Stomach (tissue), 4 donors: ENCODE data around the gene CALHM4.

Experiments
- CTCF ChIP-seq, 7 experiments: fragments of 450-650 bp in 4 of 7; fragments of 200-600 bp in 3 of 7; sonication (generic) in 3 of 7; IDR thresholded peaks; one replicate each; pipeline ENCODE4 v1.5.1; 2016 to 2019; ENCODE audit warnings: antibody characterized with exemption in 7 of 7, control low read depth in 2 of 7, mild to moderate bottlenecking in 1 of 7
- EP300 ChIP-seq: sonication (generic); formaldehyde crosslinking; IDR thresholded peaks from one replicate; pipeline ENCODE4 v1.6.1; 2017; ENCODE audit warnings: antibody characterized with exemption
- POLR2A ChIP-seq, 4 donors: fragments of 450-650 bp; IDR thresholded peaks; one replicate each; pipeline ENCODE4 v1.6.1; 2016; ENCODE audit warnings: antibody characterized with exemption in 4 of 4, control low read depth in 2 of 4, mild to moderate bottlenecking in 1 of 4, moderate library complexity in 1 of 4
- POLR2AphosphoS5 ChIP-seq, 3 donors: sonication (generic); formaldehyde crosslinking; IDR thresholded peaks; one replicate each; pipeline ENCODE4 v1.6.1; 2016; ENCODE audit warnings: antibody characterized with exemption in 3 of 3

- TF ChIP-seq CTCF (IDR thresholded peaks at IDR 0.05) (no peak), POLR2A (IDR thresholded peaks at IDR 0.05) (no peak), POLR2AphosphoS5 (IDR thresholded peaks at IDR 0.05) (no peak), EP300 (no peak)
Measured at GRCh38 chr6:116512734-116513133, 40.8 kb upstream of the CALHM4 start.
